ENCODE data around the gene SYT6. TPM values are rescaled to one million over a fixed set of nuclear protein-coding genes. Genes with fewer than 3 reads are reported as not detected.

The SYT6 gene
- total and polyA plus RNA-seq, 2 of the 13 experiments (the other 11 are each of a cell fraction or from before 2014, with no cell fraction given) = not detected

DNA sequence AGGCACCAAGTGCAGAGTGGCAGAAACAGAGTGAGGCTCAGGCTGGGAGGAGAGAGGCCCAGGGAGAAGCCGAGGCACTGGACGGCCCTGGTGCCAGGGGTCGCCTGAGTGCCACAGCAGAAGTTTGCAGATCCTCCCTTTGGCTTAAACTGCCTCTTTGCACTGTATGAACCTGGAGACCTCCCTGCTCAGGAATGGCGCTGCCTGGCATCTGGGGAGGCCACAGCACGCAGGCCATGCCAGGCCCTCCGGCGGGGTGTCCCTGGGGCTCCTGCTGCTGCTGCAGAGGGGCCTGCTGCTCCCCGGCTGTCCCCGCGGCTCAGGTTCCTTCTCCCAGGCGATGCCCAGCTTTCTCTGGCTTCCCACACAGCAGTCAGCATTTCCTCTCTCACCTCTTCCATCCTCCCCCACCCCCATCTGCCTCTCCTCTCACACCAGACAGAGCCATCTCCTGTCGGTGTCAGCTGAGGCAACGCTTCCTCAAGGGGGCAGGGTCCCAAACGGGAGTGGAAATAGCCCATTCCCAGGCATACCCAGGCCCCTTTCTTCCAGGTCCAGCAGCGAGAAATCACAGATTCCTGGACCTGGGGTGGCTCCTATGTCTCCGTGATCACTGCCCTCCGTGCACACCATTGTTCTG, 35.2 kb downstream of the SYT6 start (continued):
- no peak for TF ChIP-seq MAFK (conservative IDR thresholded peaks at IDR 0.05 in 1 of 2, IDR thresholded peaks at IDR 0.05 in 1 of 2; ENCODE audit: low read length in 2 of 2)
- TF ChIP-seq, protein P1, sequence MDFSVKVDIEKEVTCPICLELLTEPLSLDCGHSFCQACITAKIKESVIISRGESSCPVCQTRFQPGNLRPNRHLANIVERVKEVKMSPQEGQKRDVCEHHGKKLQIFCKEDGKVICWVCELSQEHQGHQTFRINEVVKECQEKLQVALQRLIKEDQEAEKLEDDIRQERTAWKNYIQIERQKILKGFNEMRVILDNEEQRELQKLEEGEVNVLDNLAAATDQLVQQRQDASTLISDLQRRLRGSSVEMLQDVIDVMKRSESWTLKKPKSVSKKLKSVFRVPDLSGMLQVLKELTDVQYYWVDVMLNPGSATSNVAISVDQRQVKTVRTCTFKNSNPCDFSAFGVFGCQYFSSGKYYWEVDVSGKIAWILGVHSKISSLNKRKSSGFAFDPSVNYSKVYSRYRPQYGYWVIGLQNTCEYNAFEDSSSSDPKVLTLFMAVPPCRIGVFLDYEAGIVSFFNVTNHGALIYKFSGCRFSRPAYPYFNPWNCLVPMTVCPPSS (IDR thresholded peaks at IDR 0.05) = no peak
- no peak for TF ChIP-seq SAP130 (CRISPR knock-in tag; IDR thresholded peaks at IDR 0.05; ENCODE audit: low read depth)
- no peak for TF ChIP-seq ZNF660 (CRISPR knock-in tag; IDR thresholded peaks at IDR 0.05; ENCODE audit: borderline replicate concordance, low read depth)
- TF ChIP-seq, protein P2, sequence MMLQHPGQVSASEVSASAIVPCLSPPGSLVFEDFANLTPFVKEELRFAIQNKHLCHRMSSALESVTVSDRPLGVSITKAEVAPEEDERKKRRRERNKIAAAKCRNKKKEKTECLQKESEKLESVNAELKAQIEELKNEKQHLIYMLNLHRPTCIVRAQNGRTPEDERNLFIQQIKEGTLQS (CRISPR knock-in tag; IDR thresholded peaks at IDR 0.05) = no peak
- TF ChIP-seq ZFX (CRISPR knock-in tag; IDR thresholded peaks at IDR 0.05; ENCODE audit: low read depth) = no peak
- no peak for TF ChIP-seq AGO1 (IDR thresholded peaks at IDR 0.05; ENCODE audit: low read depth, low read length, poor library complexity, severe bottlenecking)
- TF ChIP-seq FOSL1 (CRISPR knock-in tag; IDR thresholded peaks at IDR 0.05; ENCODE audit: borderline replicate concordance) = no peak
- TF ChIP-seq, protein P3, sequence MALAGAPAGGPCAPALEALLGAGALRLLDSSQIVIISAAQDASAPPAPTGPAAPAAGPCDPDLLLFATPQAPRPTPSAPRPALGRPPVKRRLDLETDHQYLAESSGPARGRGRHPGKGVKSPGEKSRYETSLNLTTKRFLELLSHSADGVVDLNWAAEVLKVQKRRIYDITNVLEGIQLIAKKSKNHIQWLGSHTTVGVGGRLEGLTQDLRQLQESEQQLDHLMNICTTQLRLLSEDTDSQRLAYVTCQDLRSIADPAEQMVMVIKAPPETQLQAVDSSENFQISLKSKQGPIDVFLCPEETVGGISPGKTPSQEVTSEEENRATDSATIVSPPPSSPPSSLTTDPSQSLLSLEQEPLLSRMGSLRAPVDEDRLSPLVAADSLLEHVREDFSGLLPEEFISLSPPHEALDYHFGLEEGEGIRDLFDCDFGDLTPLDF (CRISPR knock-in tag; IDR thresholded peaks at IDR 0.05) = no peak
- no peak for TF ChIP-seq MBD4 (IDR thresholded peaks at IDR 0.05; ENCODE audit: borderline replicate concordance, low read length)

DNA sequence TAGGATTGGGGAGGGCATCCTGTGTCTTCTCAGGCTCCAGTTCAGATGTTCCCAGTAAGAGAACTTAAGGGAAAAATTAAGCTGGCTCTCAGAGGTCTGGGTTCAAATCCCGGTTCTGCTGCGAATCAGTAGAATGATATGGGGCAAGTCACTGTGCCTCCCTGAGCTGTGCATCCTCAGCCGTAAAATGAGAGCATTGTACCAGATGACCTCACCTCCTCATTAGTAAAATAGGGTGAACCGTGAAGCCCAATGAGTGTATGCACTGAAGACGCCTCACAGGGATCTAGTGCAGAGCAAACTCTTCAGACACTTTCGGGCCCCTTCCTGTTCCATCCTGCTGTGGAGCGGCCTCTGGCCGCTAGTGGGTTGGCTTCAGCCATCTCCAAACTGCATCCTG, 36.0 kb downstream of the SYT6 start:
- DNase-seq (ENCODE audit: low spot score) = no peak
- peaks cover 0 to 55% of the 10 kb centered on the region in 2 experiments; a peak in 2 of 5 replicates for H3K27me3 ChIP-seq (ENCODE audit: control insufficient read depth in 1 of 2, insufficient read depth in 2 of 2, low read length in 2 of 2)
- no peak for FAIRE-seq
- H3K79me2 ChIP-seq (ENCODE audit: insufficient read depth, low read length) = no peaks in the 10 kb centered on the region
- ChIA-PET CTCF (ENCODE audit: low intra/inter-chr PET ratio, low total read pairs) (no interaction called here), POLR2A (no interaction called here)
- H3K36me3 ChIP-seq (replicated peaks in 1 of 2; ENCODE audit: control insufficient read depth in 1 of 2, insufficient read depth in 2 of 2, low read length in 2 of 2) = no peaks in the 10 kb centered on the region
- in situ Hi-C loops (cut with HindIII; ENCODE audit: extremely low pct_ligation_motif_present, low pct_unique_long_range_greater_than_20kb) = no loop called here
- no peak overlapping the region for H2AFZ ChIP-seq (ENCODE audit: low read length)
- no peaks in the 10 kb centered on the region for H3K9me3 ChIP-seq (ENCODE audit: low read length)
- H3K27ac ChIP-seq (ENCODE audit: extremely low read length, insufficient read depth, low read length) = no peak overlapping the region
- BruUV-seq (replicated peaks) = no TSS peak
- ATAC-seq = no peak
- no peak overlapping the region for H3K4me3 ChIP-seq (replicated peaks in 1 of 3; ENCODE audit: insufficient read depth in 1 of 3, low read depth in 2 of 3, low read length in 3 of 3)
- H4K20me1 ChIP-seq (ENCODE audit: insufficient read depth, low read length) = no peaks in the 10 kb centered on the region
- no peaks in the 10 kb centered on the region for H3K4me1 ChIP-seq (ENCODE audit: insufficient read depth, low read length)
- WGBS (ENCODE audit: low lambda C conversion rate) = 45% methylated on average over 5 of the region's 8 CpGs
- intact Hi-C loops (cut with micrococcal nuclease; ENCODE audit: unreplicated experiment) = no loop called here
- no peak overlapping the region for H3K4me2 ChIP-seq (ENCODE audit: low read depth, low read length)
- TF ChIP-seq MTA1 (CRISPR knock-in tag; IDR thresholded peaks at IDR 0.05; ENCODE audit: borderline replicate concordance) = no peak
- TF ChIP-seq, protein P4, sequence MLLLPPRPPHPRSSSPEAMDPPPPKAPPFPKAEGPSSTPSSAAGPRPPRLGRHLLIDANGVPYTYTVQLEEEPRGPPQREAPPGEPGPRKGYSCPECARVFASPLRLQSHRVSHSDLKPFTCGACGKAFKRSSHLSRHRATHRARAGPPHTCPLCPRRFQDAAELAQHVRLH (CRISPR knock-in tag; IDR thresholded peaks at IDR 0.05; ENCODE audit: borderline replicate concordance, low read depth) = no peak
- no peak overlapping the region for H3K9ac ChIP-seq (ENCODE audit: insufficient read depth, low read depth, low read length)

Measured in HepG2 (cell line).